ENCODE measurements around the gene SP5. TPM values are rescaled to one million over a fixed set of nuclear protein-coding genes. Genes with fewer than 3 reads are reported as not detected.
A peak's percentile ranks its signal among the peaks of the same experiment; 100 is the strongest.

SP5 gene
- polyA plus RNA-seq, 1 of the 3 experiments (the other 2 are of a cell fraction): not detected

- TF ChIP-seq FOSL2 (IDR thresholded peaks at IDR 0.05; ENCODE audit: borderline replicate concordance, low read depth) (no peak), SIN3A (IDR thresholded peaks at IDR 0.05; ENCODE audit: borderline replicate concordance, low read depth, low read length) (no peak), CHD2 (IDR thresholded peaks at IDR 0.05; ENCODE audit: low read length, partially characterized antibody) (no peak)
These were observed 616 bp upstream of the SP5 start (continued) for GRCh38 chr2:170714381-170715061.

- Histone ChIP-seq H3K4me2 (no peak overlapping the region), H3K4me3 (ENCODE audit: low read depth in 2 of 2, low read length in 1 of 2) (no peak overlapping the region), H3K79me2 (ENCODE audit: insufficient read depth) (no peaks in the 10 kb centered on the region), H4K20me1 (ENCODE audit: insufficient read depth) (no peaks in the 10 kb centered on the region), H3K9me3 (no peaks in the 10 kb centered on the region), H3K4me1 (ENCODE audit: control insufficient read depth in 1 of 2, insufficient read depth in 2 of 2, low read depth in 1 of 2, low read length in 1 of 2) (peaks cover 0 to 9% of the 10 kb centered on the region in 2 experiments; a peak in 2 of 4 replicates), H3K36me3 (replicated peaks in 1 of 2; ENCODE audit: control insufficient read depth in 1 of 2, insufficient read depth in 2 of 2, low read length in 1 of 2) (no peaks in the 10 kb centered on the region), H3K9me2 (no peaks in the 10 kb centered on the region), H3K27me3 (ENCODE audit: insufficient read depth) (peaks cover 69% of the 10 kb centered on the region), H3K9ac (no peak overlapping the region), H2AFZ (ENCODE audit: low read depth) (no peak overlapping the region), H3K27ac (ENCODE audit: low read depth in 2 of 2, low read length in 1 of 2) (no peak overlapping the region), H3F3A (replicated peaks; ENCODE audit: insufficient read depth) (no peaks in the 10 kb centered on the region)
- TF ChIP-seq NFIC (IDR thresholded peaks at IDR 0.05; ENCODE audit: borderline replicate concordance): no peak
- TF ChIP-seq YY1 (IDR thresholded peaks at IDR 0.05; ENCODE audit: low read depth): no peak
- TF ChIP-seq, protein P1, sequence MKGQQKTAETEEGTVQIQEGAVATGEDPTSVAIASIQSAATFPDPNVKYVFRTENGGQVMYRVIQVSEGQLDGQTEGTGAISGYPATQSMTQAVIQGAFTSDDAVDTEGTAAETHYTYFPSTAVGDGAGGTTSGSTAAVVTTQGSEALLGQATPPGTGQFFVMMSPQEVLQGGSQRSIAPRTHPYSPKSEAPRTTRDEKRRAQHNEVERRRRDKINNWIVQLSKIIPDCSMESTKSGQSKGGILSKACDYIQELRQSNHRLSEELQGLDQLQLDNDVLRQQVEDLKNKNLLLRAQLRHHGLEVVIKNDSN (IDR thresholded peaks at IDR 0.05; ENCODE audit: borderline replicate concordance, low read depth): no peak
- TF ChIP-seq PBX3 (IDR thresholded peaks at IDR 0.05): no peak
- no peak for TF ChIP-seq RCOR1 (IDR thresholded peaks at IDR 0.05; ENCODE audit: low read length)
- TF ChIP-seq ELF1 (IDR thresholded peaks at IDR 0.05): no peak
- TF ChIP-seq IRF3 (IDR thresholded peaks at IDR 0.05; ENCODE audit: low read depth, low read length): no peak
- no peak for TF ChIP-seq MXI1 (IDR thresholded peaks at IDR 0.05; ENCODE audit: low read depth, low read length)
- TF ChIP-seq FOXM1 (IDR thresholded peaks at IDR 0.05; ENCODE audit: low read depth): no peak
- no peak for TF ChIP-seq CHD2 (IDR thresholded peaks at IDR 0.05; ENCODE audit: low read length, partially characterized antibody)
- TF ChIP-seq, protein P2, sequence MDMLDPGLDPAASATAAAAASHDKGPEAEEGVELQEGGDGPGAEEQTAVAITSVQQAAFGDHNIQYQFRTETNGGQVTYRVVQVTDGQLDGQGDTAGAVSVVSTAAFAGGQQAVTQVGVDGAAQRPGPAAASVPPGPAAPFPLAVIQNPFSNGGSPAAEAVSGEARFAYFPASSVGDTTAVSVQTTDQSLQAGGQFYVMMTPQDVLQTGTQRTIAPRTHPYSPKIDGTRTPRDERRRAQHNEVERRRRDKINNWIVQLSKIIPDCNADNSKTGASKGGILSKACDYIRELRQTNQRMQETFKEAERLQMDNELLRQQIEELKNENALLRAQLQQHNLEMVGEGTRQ (IDR thresholded peaks at IDR 0.05; ENCODE audit: borderline replicate concordance, low read depth, low read length): no peak
- TF ChIP-seq FOSL2 (IDR thresholded peaks at IDR 0.05; ENCODE audit: borderline replicate concordance, low read depth): no peak
- TF ChIP-seq GABPA (IDR thresholded peaks at IDR 0.05; ENCODE audit: low read depth): no peak
- no peak for TF ChIP-seq EZH2phosphoT487 (IDR thresholded peaks at IDR 0.05; ENCODE audit: borderline replicate concordance, low read depth)
- no peak for TF ChIP-seq SIN3A (IDR thresholded peaks at IDR 0.05; ENCODE audit: borderline replicate concordance, low read depth, low read length)
- TF ChIP-seq, protein P3, sequence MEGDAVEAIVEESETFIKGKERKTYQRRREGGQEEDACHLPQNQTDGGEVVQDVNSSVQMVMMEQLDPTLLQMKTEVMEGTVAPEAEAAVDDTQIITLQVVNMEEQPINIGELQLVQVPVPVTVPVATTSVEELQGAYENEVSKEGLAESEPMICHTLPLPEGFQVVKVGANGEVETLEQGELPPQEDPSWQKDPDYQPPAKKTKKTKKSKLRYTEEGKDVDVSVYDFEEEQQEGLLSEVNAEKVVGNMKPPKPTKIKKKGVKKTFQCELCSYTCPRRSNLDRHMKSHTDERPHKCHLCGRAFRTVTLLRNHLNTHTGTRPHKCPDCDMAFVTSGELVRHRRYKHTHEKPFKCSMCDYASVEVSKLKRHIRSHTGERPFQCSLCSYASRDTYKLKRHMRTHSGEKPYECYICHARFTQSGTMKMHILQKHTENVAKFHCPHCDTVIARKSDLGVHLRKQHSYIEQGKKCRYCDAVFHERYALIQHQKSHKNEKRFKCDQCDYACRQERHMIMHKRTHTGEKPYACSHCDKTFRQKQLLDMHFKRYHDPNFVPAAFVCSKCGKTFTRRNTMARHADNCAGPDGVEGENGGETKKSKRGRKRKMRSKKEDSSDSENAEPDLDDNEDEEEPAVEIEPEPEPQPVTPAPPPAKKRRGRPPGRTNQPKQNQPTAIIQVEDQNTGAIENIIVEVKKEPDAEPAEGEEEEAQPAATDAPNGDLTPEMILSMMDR (IDR thresholded peaks at IDR 0.05): no peak
- TF ChIP-seq NRF1 (IDR thresholded peaks at IDR 0.05; ENCODE audit: low read depth, low read length): no peak
- TF ChIP-seq GATA2 (CRISPR knock-in tag; IDR thresholded peaks at IDR 0.05): no peak
- POLR2A ChIA-PET: no interaction called here
- CTCF ChIA-PET: interaction anchor here (0.6 to 2.1 kb wide), 13 partner anchors 12 to 480 kb away, joined by 3 to 6 read pairs (median 3); partner anchors contain the start of gene GAD1
- DNase-seq: peak; percentile 46
- WGBS (ENCODE audit: low lambda C conversion rate): 6% methylated on average over 16 of the region's 95 CpGs
These were observed 1.0 kb downstream of the SP5 start for GRCh38 chr2:170715932-170716777.

Measured in SK-N-SH (cell line).